Measurements from ENCODE around the gene ATP2A1.

DNA sequence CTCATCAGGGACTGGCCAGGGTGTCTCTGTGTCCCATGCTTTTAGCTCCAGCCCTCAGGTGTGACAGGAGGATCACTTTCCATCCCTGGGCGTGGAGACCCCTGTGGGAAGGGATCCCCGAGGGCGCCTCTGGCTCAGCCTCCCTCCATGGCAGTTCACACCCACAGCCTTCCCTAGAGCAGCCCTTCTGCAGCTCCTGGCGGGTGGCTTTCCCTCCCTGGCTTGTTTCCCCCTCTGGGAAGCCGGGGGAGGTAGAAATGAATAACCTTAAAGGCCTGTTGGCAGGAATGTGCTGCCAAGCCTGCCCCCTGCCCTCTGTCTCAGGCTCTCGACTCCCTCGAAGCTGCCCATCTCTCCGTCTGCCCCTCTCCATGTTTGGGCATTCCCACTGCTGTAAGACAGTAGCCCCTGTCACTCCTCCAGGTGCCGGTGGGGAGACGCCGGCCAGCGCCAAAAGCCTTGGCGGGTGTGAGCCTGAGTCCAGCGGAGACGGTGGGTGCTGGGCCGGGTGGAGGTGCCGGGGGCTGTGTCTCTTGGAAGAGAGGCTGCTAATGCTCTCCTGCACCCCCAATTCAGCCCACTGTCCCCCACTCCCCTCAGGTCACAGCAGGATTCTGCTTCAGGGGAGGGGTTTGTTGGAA, 2.1 kb upstream of the ATP2A1 start:
- TF ChIP-seq HDAC6 (IDR thresholded peaks at IDR 0.05; ENCODE audit: low read depth, low read length) (no peak), HDAC1 (CRISPR knock-in tag; IDR thresholded peaks at IDR 0.05) (no peak), ZNF569 (CRISPR knock-in tag; IDR thresholded peaks at IDR 0.05; ENCODE audit: borderline replicate concordance) (no peak), ZNF549 (CRISPR knock-in tag; IDR thresholded peaks at IDR 0.05) (no peak)
- TF ChIP-seq, protein P1, sequence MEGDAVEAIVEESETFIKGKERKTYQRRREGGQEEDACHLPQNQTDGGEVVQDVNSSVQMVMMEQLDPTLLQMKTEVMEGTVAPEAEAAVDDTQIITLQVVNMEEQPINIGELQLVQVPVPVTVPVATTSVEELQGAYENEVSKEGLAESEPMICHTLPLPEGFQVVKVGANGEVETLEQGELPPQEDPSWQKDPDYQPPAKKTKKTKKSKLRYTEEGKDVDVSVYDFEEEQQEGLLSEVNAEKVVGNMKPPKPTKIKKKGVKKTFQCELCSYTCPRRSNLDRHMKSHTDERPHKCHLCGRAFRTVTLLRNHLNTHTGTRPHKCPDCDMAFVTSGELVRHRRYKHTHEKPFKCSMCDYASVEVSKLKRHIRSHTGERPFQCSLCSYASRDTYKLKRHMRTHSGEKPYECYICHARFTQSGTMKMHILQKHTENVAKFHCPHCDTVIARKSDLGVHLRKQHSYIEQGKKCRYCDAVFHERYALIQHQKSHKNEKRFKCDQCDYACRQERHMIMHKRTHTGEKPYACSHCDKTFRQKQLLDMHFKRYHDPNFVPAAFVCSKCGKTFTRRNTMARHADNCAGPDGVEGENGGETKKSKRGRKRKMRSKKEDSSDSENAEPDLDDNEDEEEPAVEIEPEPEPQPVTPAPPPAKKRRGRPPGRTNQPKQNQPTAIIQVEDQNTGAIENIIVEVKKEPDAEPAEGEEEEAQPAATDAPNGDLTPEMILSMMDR (CRISPR knock-in tag; IDR thresholded peaks at IDR 0.05), result no peak
- TF ChIP-seq, protein P2, sequence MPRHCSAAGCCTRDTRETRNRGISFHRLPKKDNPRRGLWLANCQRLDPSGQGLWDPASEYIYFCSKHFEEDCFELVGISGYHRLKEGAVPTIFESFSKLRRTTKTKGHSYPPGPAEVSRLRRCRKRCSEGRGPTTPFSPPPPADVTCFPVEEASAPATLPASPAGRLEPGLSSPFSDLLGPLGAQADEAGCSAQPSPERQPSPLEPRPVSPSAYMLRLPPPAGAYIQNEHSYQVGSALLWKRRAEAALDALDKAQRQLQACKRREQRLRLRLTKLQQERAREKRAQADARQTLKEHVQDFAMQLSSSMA (CRISPR knock-in tag; IDR thresholded peaks at IDR 0.05), result no peak
- TF ChIP-seq, protein P3, sequence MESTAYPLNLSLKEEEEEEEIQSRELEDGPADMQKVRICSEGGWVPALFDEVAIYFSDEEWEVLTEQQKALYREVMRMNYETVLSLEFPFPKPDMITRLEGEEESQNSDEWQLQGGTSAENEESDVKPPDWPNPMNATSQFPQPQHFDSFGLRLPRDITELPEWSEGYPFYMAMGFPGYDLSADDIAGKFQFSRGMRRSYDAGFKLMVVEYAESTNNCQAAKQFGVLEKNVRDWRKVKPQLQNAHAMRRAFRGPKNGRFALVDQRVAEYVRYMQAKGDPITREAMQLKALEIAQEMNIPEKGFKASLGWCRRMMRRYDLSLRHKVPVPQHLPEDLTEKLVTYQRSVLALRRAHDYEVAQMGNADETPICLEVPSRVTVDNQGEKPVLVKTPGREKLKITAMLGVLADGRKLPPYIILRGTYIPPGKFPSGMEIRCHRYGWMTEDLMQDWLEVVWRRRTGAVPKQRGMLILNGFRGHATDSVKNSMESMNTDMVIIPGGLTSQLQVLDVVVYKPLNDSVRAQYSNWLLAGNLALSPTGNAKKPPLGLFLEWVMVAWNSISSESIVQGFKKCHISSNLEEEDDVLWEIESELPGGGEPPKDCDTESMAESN (CRISPR knock-in tag; conservative IDR thresholded peaks at IDR 0.05), result no peak

All from HepG2 (cell line).